Measurements from ENCODE around the gene FAM241B.

FAM241B gene

GRCh38 chr10:69624245-69624786 is 5.7 kb upstream of the FAM241B start:
- DNase-seq (ENCODE audit: low read depth in 2 of 2) = no peak
- no peak for TF ChIP-seq CTCF (IDR thresholded peaks at IDR 0.05; ENCODE audit: low read depth, low read length)
- no peak overlapping the region for H3K4me3 ChIP-seq (replicated peaks in 1 of 2; ENCODE audit: low read depth in 2 of 2, low read length in 2 of 2)

- TF ChIP-seq CTCF (IDR thresholded peaks at IDR 0.05; ENCODE audit: low read depth, low read length) = no peak
- no peak overlapping the region for H3K4me3 ChIP-seq (replicated peaks in 1 of 2; ENCODE audit: low read depth in 2 of 2, low read length in 2 of 2)
- DNase-seq (ENCODE audit: low read depth in 2 of 2) = no peak
Observed at GRCh38 chr10:69626826-69627225, 3.2 kb upstream of the FAM241B start.

- no peak for DNase-seq (ENCODE audit: low read depth in 2 of 2)
- H3K4me3 ChIP-seq (replicated peaks in 1 of 2; ENCODE audit: low read depth in 2 of 2, low read length in 2 of 2) = no peak overlapping the region
- TF ChIP-seq CTCF (IDR thresholded peaks at IDR 0.05; ENCODE audit: low read depth, low read length) = no peak
Observed at GRCh38 chr10:69628891-69629290, 1.2 kb upstream of the FAM241B start.

- TF ChIP-seq CTCF (IDR thresholded peaks at IDR 0.05; ENCODE audit: low read depth, low read length) = no peak
- no peak for DNase-seq (ENCODE audit: low read depth in 2 of 2)
- H3K4me3 ChIP-seq (replicated peaks in 1 of 2; ENCODE audit: low read depth in 2 of 2, low read length in 2 of 2) = no peak overlapping the region
Observed at GRCh38 chr10:69629519-69629896, 539 bp upstream of the FAM241B start.

- no peak for DNase-seq (ENCODE audit: low read depth in 2 of 2)
- H3K4me3 ChIP-seq (replicated peaks in 1 of 2; ENCODE audit: low read depth in 2 of 2, low read length in 2 of 2) = no peak overlapping the region
- TF ChIP-seq CTCF (IDR thresholded peaks at IDR 0.05; ENCODE audit: low read depth, low read length) = no peak
Observed at GRCh38 chr10:69630651-69631400, 779 bp downstream of the FAM241B start.

GRCh38 chr10:69631566-69631965 is 1.5 kb downstream of the FAM241B start:
- H3K4me3 ChIP-seq (replicated peaks in 1 of 2; ENCODE audit: low read depth in 2 of 2, low read length in 2 of 2) = no peak overlapping the region
- no peak for TF ChIP-seq CTCF (IDR thresholded peaks at IDR 0.05; ENCODE audit: low read depth, low read length)
- DNase-seq (ENCODE audit: low read depth in 2 of 2) = no peak

Measured in cardiac fibroblast (primary cell).